GM21515 (cell line): ENCODE data around the gene RANGAP1.

ENCODE experiments used
- ATAC-seq: cut with Tn5 transposase; IDR thresholded peaks from one replicate; pipeline ENCODE4 v1.9.1; 2021; ENCODE audit not compliant: unreplicated experiment

Gene RANGAP1

GRCh38 chr22:41238570-41239442 is 47.2 kb downstream of the RANGAP1 start:
- no peak for ATAC-seq

DNA sequence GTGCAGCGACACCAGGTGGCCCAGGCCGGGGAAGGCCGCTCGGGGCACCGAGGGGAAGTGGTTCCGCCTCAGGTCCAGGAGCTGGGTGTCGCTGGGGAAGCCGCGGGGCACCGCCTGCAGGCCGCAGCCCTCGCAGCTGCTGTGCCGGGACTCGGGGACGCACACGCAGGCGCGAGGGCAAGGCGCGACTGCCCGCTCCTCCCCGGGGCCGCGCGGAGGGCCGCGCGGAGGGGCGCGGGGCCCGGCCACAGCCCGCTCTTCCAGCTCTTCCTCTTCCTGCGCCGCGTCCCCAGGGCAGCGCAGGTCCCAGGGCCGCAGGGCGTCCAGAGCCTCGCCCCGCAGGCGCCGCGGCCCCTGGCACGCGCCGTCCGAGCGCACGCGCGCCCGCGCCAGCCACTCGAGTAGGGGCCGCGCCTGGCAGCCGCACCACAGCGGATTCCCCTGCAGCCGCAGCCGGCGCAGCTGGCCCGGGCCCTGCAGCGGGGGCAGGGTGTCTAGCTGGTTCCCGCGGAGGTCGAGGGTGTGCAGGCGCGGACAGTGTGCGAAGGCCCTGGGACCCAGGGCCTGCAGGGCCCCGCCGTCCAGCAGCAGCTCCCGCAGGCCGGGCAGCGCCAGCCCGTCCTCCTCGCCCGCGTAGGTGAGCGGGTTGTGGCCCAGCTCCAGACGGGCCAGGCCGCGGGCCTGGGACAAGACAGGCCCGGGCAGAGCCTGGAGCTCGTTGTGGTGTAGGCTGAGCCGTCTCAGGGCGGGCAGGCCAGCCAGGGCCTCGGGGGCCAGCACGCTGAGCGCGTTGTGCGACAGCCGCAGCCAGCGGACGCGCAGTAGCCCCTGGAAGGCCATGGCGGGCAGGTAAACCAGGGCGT is 48.0 kb downstream of the RANGAP1 start:
- peak; percentile 73 for ATAC-seq

DNA sequence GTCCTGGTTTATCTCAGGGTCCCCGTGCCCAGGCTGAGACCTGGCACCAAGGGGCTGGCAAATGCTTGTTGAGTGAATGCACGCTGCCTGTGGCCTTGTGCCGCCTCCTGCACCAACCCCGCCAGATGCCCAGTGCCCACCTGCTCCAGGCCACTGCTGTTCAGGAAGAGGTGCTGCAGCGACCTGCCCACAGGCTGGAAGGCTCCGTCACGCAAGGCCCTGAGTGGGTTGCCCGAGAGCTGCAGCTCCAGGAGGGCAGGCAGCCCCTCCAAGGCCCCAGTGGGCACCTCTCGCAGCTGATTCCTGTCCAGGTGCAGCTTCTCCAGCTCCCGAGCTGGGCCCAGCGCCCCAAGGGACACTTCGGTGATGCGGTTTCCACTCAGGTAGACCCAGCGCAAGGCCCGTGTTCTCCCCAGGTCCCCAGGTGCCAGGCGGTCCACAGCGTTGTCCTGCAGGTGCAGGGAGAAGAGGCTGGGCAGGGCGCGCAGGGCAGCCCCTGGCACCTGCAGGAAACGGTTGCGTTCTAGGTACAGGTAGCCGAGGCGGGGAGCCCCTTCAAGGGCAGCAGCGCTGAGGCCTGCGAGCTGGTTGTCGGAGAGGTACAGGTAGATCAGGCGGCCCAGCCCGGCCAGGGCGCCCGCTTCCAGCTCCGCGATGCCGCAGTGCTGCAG is 48.8 kb downstream of the RANGAP1 start:
- no peak for ATAC-seq

- no peak for ATAC-seq
Measured at GRCh38 chr22:41234815-41235695, 50.9 kb downstream of the RANGAP1 start.

DNA sequence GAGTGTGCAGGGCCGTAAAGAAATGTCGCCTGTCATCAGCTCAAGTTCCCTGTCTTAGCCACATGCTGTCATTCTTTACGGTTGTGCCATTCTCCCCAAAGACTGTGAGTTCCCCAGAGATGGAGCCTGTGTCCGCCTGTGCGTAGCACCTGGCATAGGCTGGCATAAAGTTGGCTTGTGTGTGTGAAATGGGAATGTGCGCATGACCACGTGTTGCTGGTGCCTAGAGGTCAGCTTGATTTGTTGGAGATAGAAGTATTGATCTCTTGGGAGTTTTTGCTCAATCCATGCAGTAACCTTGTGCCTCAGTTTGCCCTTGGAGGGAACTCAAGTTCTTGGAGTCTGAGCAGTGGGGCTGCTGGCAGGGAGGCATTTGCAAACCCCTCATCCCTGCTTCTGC is 54.6 kb downstream of the RANGAP1 start:
- no peak for ATAC-seq

DNA sequence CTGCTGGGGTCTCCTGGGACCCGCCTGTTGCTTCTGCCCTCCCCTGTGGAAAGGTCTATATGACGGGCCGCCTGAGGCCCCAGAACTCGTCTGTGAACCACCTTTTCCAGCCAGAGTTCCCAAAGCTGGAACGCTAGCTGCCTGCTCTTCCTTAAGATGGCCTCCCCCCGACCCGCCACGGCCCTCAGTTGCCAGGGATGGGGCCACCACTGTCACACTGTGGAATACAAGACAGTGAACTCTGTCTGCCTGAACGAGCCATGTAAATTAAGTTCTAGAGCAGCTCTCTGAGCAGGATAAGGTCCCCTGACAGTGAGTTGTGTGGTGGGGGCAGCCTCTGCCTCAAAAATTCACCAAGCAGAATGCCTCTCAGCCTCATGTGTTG is 55.6 kb downstream of the RANGAP1 start:
- ATAC-seq = no peak

GRCh38 chr22:41229730-41230400 is 56.1 kb downstream of the RANGAP1 start:
- ATAC-seq = no peak

DNA sequence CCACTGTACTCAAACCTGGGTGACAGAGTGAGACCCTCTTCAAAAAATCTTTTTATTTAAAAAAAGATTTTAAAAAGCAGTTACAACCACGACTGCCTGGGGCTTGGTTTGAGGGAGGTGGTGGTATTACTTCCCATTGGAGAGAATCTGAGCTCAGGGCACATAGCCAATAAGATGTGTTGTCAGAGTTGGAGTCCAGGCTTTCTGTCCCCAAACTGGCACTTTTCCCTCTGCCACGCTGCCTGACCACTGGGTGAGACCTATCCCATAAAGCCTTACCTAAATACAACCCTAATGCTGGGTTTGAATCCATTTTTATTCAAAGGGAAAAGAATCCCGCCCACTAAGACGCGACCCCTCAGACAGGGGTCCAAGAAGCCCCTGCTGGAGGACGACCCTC is 56.8 kb downstream of the RANGAP1 start:
- no peak for ATAC-seq

GRCh38 chr22:41226723-41227655 is 59.0 kb downstream of the RANGAP1 start:
- ATAC-seq = no peak

DNA sequence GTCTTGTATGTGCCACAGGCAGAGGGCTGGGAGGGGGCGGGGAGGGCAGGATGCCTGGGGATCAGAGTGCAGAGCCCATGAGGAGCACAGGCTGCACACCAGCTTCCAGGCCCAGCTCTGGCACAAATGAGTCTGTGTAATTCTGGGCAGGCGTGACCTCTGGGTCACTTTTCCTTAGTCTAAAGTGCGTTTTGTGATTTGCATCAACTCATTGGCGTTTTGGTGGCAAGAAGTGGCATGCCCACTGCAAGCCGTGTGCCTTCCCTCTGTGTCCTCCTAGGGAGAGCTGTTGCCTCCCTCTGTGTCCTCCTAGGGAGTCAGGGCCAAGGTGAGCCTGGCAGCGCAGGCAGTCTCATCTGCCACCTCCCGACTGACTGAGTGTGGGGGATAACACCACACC is 62.5 kb downstream of the RANGAP1 start:
- ATAC-seq = no peak

- ATAC-seq = no peak
Measured at GRCh38 chr22:41222846-41223507, 63.0 kb downstream of the RANGAP1 start.

DNA sequence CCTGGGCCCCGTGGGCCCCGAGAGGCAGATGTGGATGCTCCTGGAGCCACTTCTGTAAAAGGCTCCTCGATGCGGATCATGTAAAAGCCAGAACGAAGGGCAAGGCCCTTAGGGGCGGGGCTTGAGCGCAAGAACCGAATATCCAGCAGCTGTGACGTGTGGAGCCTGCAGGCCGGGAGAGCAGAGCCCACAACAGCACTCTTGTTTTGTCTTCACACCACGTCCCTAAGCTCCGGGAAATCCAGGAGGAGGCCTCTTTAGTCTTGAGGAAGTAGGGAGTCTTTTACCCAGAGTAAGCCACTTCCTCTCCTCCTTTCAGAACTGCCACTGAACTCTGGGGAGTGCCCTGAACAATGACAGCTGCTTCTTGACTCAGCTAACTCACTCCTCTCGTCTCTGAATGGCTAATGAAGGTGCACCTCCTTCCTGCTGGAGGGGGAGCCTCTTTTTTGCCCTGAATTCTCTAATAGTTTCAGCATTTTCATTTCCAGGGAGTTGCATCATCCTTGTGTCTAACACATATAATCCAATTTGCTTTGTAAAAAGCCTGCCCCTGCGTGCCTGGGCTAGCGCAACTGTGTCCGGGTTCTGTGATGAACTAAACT is 68.3 kb downstream of the RANGAP1 start:
- ATAC-seq = no peak

- no peak for ATAC-seq
Measured at GRCh38 chr22:41216984-41217383, 69.0 kb downstream of the RANGAP1 start.

- no peak for ATAC-seq
Measured at GRCh38 chr22:41215926-41216325, 70.1 kb downstream of the RANGAP1 start.

GRCh38 chr22:41215409-41215808 is 70.6 kb downstream of the RANGAP1 start:
- ATAC-seq = no peak

DNA sequence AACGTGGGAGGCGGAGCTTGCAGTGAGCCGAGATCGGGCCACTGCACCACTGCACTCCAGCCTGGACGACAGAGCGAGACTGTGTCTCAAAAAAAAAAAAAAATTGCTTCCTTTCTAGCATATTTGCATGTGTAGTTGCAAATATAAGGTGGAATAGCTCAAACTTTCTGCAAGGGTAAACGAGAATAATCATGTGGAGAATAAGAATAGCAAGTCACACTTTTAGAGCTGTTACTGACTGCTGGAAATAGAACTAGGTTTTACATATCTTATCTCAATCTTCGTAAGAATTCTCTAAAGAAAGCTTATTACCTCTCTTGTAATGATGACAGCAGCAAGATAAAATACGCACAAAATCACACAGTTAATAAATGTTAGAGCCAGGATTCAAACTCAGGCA is 79.3 kb downstream of the RANGAP1 start:
- no peak for ATAC-seq

DNA sequence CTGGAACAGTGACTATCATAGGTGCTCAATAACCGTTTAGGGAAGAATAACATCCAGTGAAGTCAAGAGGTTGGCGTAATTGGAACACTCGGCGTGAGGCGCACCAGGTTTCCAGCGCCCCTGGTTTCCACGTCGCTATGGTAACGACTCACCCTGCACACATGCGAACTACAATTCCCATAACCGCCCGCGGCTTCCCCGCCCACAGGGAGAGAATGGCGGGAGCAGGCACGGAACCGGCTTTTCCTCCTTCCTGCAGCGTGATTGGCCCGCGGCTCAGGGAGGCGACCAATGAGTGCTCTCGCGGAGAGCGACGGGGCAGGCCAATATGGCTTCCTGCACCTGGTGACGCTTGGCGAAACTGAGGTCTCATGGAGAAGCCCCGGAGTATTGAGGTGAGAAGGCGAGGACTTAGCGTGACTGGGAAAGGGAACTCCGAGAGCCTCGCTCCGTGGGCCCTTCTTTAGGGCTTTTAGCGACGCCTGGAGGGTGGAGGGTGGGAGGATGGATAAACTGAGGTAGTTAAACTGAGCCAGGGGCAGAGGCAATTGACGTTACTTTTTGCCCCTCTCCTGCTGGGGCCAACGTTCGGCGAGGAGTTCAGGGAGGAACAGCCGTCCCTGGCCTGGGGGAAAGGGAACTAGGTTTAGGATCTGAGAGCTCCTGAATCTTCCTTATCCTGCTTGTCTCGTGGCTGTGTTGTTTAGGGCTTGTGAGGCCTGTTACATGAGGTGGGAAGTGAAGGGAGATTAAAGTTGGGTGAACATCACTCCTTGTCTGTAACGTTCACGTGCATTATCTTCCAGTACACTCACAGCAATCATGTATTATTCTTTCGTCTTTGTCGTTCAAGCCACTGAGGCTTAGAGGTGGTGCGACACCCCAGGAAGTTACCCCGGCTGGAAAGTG is 80.7 kb downstream of the RANGAP1 start, which contains the start of gene L3MBTL2:
Gene L3MBTL2 (plus strand): TSS at position 321 of the 909 bp plus-strand sequence. CDS start 51 bp downstream, at position 372.
- ATAC-seq = peak; percentile 93
